Endodermal cell (in vitro differentiated cells): ENCODE data around the gene BCAR1. TPM values are rescaled to one million over a fixed set of nuclear protein-coding genes. Genes with fewer than 3 reads are reported as not detected.

Experiments
- DNase-seq: peaks from one replicate; pipeline ENCODE4 v3.0.0-alpha.2; 2017
- H3K27ac ChIP-seq: 2 replicates; pipeline ENCODE4 v1.5.1; 2013; ENCODE audit warnings: mild to moderate bottlenecking, low read depth, low read length, moderate library complexity
- H3K27me3 ChIP-seq: 2 replicates; pipeline ENCODE4 v1.6.1; 2013; ENCODE audit warnings: mild to moderate bottlenecking, low read length, moderate library complexity; ENCODE audit not compliant: insufficient read depth, control insufficient read depth, poor library complexity, severe bottlenecking
- H3K36me3 ChIP-seq: 2 replicates; pipeline ENCODE4 v1.7.0; 2013; ENCODE audit warnings: mild to moderate bottlenecking, low read length, moderate library complexity; ENCODE audit not compliant: control insufficient read depth, insufficient read depth
- H3K4me1 ChIP-seq: one replicate; pipeline ENCODE4 v1.7.0; 2013; ENCODE audit warnings: low read length; ENCODE audit not compliant: control insufficient read depth, insufficient read depth
- H3K4me3 ChIP-seq: 2 replicates; pipeline ENCODE4 v1.5.1; 2013; ENCODE audit warnings: mild to moderate bottlenecking, low read length, moderate library complexity
- H3K9ac ChIP-seq: 2 replicates; pipeline ENCODE4 v1.6.1; 2013; ENCODE audit warnings: mild to moderate bottlenecking, low read length, moderate library complexity; ENCODE audit not compliant: poor library complexity, severe bottlenecking; ENCODE audit errors: extremely low read depth
- H3K9me3 ChIP-seq: 2 replicates; pipeline ENCODE4 v1.6.1; 2013; ENCODE audit warnings: mild to moderate bottlenecking, low read length, moderate library complexity; ENCODE audit not compliant: control insufficient read depth
- H3K27ac Mint-ChIP-seq: 2 replicates; pipeline ENCODE4 v1.8.0; 2020; ENCODE audit warnings: mixed read lengths
- H3K27me3 Mint-ChIP-seq: 2 replicates; pipeline ENCODE4 v1.8.0; 2021; ENCODE audit warnings: mild to moderate bottlenecking, mixed read lengths; ENCODE audit not compliant: insufficient read depth
- H3K36me3 Mint-ChIP-seq: 2 replicates; pipeline ENCODE4 v1.8.0; 2020; ENCODE audit warnings: low read depth, mixed read lengths
- H3K4me1 Mint-ChIP-seq: 2 replicates; pipeline ENCODE4 v1.8.0; 2020; ENCODE audit warnings: mixed read lengths
- H3K4me3 Mint-ChIP-seq: 2 replicates; pipeline ENCODE4 v1.8.0; 2020; ENCODE audit warnings: mild to moderate bottlenecking, moderate library complexity, mixed read lengths
- H3K9me3 Mint-ChIP-seq: 2 replicates; pipeline ENCODE4 v1.8.0; 2020; ENCODE audit warnings: mild to moderate bottlenecking, mixed read lengths
- CTCF ChIP-seq: fragments of 200-600 bp; sonication (generic); conservative IDR thresholded peaks from 2 replicates; pipeline ENCODE4 v1.5.0; 2021; ENCODE audit warnings: antibody characterized with exemption, mild to moderate bottlenecking
- WGBS, 2 experiments: methylation state at CpG; one replicate each; pipeline versions ENCODE4 v1.1.5 to v1.1.7; 2013; ENCODE audit warnings: missing lambda C conversion rate in 2 of 2, mixed read lengths in 1 of 2; ENCODE audit not compliant: insufficient coverage in 1 of 2, insufficient read length in 1 of 2; 5-methylcytosine and 5-hydroxymethylcytosine counted together
- total RNA-seq, 2 donors: library from RNA; stranded (reverse); fragmentation: NEBNext Ultra II Directional in 1 of 2; extraction: Animal tissue kit (Norgen Biotek cat#: 25700) in 1 of 2; gene quantifications; 2 replicates in 1 of 2; 3 replicates in 1 of 2; pipeline ENCODE4 v1.2.1, GENCODE V29; 2021

Gene BCAR1
- total RNA-seq, 2 donors from 2014 or later: 56.2 to 74.3 TPM

DNA sequence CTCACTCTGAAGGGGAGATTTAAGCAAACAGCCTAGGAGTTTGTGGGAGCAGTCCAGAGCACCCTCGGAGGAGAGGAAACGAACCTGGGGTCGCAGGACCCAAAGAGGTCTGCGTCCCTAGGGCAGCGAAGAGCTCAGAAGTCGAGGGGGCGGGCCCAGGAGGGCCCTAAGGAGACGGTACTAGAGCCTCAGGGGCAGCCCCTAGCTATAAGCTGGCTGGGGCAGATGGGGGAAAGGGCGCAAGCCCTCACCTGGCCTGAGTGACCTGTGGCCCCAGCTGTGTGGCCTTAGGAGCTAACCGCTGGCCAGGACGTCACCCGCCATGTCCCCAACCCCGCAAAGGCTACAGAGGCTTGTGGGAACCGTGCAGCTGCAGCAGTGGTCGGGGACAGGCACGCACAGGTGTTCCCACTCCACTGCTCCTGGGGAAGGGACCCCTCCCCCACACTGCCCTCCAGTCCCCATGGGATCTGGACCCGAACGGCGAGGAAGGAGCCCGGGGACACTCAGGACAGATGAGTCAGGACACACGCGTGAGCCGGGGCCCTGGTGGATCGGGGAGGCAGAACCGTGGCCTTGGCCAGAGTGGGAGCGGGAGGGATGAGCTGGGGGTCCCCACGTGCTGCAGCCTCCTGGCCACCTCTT lies 42.4 kb downstream of the BCAR1 start:
- Histone ChIP-seq H3K36me3 (no peaks in the 10 kb centered on the region), H3K27ac (no peak overlapping the region), H3K9me3 (no peaks in the 10 kb centered on the region), H3K27me3 (no peaks in the 10 kb centered on the region), H3K4me3 (no peak overlapping the region), H3K9ac (no peak overlapping the region), H3K4me1 (no peaks in the 10 kb centered on the region)
- no peaks in the 10 kb centered on the region for H3K27me3 Mint-ChIP-seq
- 91 to 92% methylated on average over 20 to 27 of the region's 27 CpGs for WGBS, 2 experiments
- no peaks in the 10 kb centered on the region for H3K36me3 Mint-ChIP-seq
- peaks cover 8% of the 10 kb centered on the region for H3K4me1 Mint-ChIP-seq
- H3K9me3 Mint-ChIP-seq: no peaks in the 10 kb centered on the region
- DNase-seq: peak; percentile 50
- H3K4me3 Mint-ChIP-seq: no peak overlapping the region
- H3K27ac Mint-ChIP-seq: no peak overlapping the region
- no peak for TF ChIP-seq CTCF

- TF ChIP-seq CTCF: no peak
- no peaks in the 10 kb centered on the region for H3K9me3 ChIP-seq
- Mint-ChIP-seq H3K36me3 (no peaks in the 10 kb centered on the region), H3K9me3 (no peaks in the 10 kb centered on the region), H3K4me1 (peaks cover 14% of the 10 kb centered on the region), H3K27me3 (no peaks in the 10 kb centered on the region), H3K27ac (peak overlapping the region; percentile 62), H3K4me3 (no peak overlapping the region)
- no peaks in the 10 kb centered on the region for H3K27me3 ChIP-seq
- H3K4me1 ChIP-seq: no peaks in the 10 kb centered on the region
- H3K27ac ChIP-seq: no peak overlapping the region
- H3K4me3 ChIP-seq: no peak overlapping the region
- no peak overlapping the region for H3K9ac ChIP-seq
- no peaks in the 10 kb centered on the region for H3K36me3 ChIP-seq
- DNase-seq: no peak
- 89 to 90% methylated on average over 9 to 12 of the region's 13 CpGs for WGBS, 2 experiments
Measured at GRCh38 chr16:75208242-75208825, 43.1 kb downstream of the BCAR1 start.

DNA sequence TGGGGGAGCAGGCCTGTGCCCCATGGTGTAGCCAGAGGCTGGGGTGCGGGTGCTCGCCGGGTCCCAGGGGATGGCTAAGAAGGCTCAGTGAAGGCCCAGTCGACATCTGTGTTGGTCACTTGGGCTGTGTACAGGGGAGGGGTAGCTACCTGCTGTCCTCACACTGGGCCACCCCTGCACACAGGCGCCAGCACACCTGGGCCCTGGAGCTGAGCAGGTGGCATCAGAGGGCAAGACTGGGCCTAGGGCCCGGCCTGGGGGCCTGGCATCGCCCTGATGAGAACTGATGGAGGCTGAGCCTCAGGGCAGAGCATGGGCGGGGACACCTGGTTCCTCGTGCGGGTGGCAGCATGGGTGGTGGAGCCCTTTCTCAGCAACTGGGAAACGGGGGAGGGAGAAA lies 43.6 kb downstream of the BCAR1 start:
- Histone ChIP-seq H3K9me3 (no peaks in the 10 kb centered on the region), H3K9ac (no peak overlapping the region), H3K27ac (no peak overlapping the region), H3K27me3 (no peaks in the 10 kb centered on the region), H3K36me3 (no peaks in the 10 kb centered on the region), H3K4me3 (no peak overlapping the region), H3K4me1 (no peaks in the 10 kb centered on the region)
- Mint-ChIP-seq H3K27me3 (no peaks in the 10 kb centered on the region), H3K27ac (no peak overlapping the region), H3K4me1 (peaks cover 14% of the 10 kb centered on the region), H3K4me3 (no peak overlapping the region), H3K36me3 (no peaks in the 10 kb centered on the region), H3K9me3 (no peaks in the 10 kb centered on the region)
- TF ChIP-seq CTCF: no peak
- no peak for DNase-seq
- WGBS, 2 experiments: 87 to 94% methylated on average over 11 of the region's 11 CpGs
